Pancreas (tissue), 10 donors: ENCODE measurements around the gene SESN1. TPM values are rescaled to one million over a fixed set of nuclear protein-coding genes. Genes with fewer than 3 reads are reported as not detected.
A peak's percentile ranks its signal among the peaks of the same experiment; 100 is the strongest.

Experiments used
- ATAC-seq, 4 donors: fragments of 200-7000 bp; cut with Tn5 transposase; one replicate each; pipeline versions ENCODE4 v1.8.0 to v1.9.1; 2020; ENCODE audit warnings: mild to moderate bottlenecking in 4 of 4, moderate library complexity in 4 of 4
- DNase-seq, 6 donors: peaks; one replicate each; pipeline ENCODE4 v3.0.0-alpha.2; 2020
- FAIRE-seq: peaks from 2 replicates; lab custom pipeline; 2012; peaks lifted over from hg19 to GRCh38; lab: Jason Lieb, UNC
- H3K27ac ChIP-seq, 4 donors: fragments of 200-600 bp; sonication (generic); 1 replicate in 3 of 4; 2 replicates in 1 of 4; pipeline versions ENCODE4 v1.5.0 to v1.8.0; 2020
- H3K27me3 ChIP-seq, 4 donors: fragments of 200-600 bp; one replicate each; pipeline ENCODE4 v1.8.0; 2021
- H3K36me3 ChIP-seq, 3 donors: fragments of 200-600 bp; sonication (generic) in 1 of 3; one replicate each; pipeline versions ENCODE4 v1.5.0 to v1.8.0; 2020 to 2021
- H3K4me1 ChIP-seq, 3 donors: fragments of 200-600 bp; one replicate each; pipeline ENCODE4 v1.8.0; 2021
- H3K4me3 ChIP-seq, 4 donors: fragments of 200-600 bp; sonication (generic) in 2 of 4; one replicate each; pipeline versions ENCODE4 v1.5.0 to v1.8.0; 2020 to 2021
- H3K9me3 ChIP-seq, 4 donors: fragments of 200-600 bp; one replicate each; pipeline ENCODE4 v1.8.0; 2021
- WGBS, 2 donors: extraction: QIAGEN DNeasy Blood & Tissue Kit; methylation state at CpG; one replicate each; pipeline ENCODE4 v1.1.7; 2013; 5-methylcytosine and 5-hydroxymethylcytosine counted together
- intact Hi-C, 3 donors: fragments of 100-400 bp; cut with DNase I; formaldehyde crosslinking; loops; one replicate each; pipeline versions ENCODE4 v1.11.1 to v1.14.2; 2022
- polyA plus RNA-seq, 2 donors: library from polyadenylated mRNA; stranded (reverse); fragments of 200-250 nt; gene quantifications; one replicate each; pipeline ENCODE4 v1.2.3, GENCODE V29; 2013
- total RNA-seq, 6 donors: library from RNA; stranded (reverse); fragmentation: NEBNext Ultra II Directional in 4 of 6; extraction: Animal tissue kit (Norgen Biotek cat#: 25700) in 4 of 6; gene quantifications; one replicate each; pipeline versions ENCODE4 v1.2.1 to v1.2.4, GENCODE V29; 2021 to 2023
- TF ChIP-seq, protein P1 (sequence below), 4 donors: fragments of 200-600 bp; sonication (generic) in 3 of 4; IDR thresholded peaks; one replicate each; pipeline versions ENCODE4 v1.5.0 to v1.8.0; 2021; ENCODE audit warnings: antibody characterized with exemption in 4 of 4
- donor health status: healthy with polysubstance abuse.
- donor health status: DM: no; HTN: no; CAD: no; lungs with moderate emphysema.
- donor health status: DM: no; HTN: no; CAD: no.
- donor health status: control.
- donor health status: control.
- donor health status: Bipolar disorder and iron deficiency.
- donor health status: DM: yes; HTN: yes; CAD: no.
- donor health status: DM: no; HTN: no; CAD: no.
- donor health status: DM: no; HTN: no; CAD: no.
- donor health status: DM: yes; HTN: yes; CAD: no.

The SESN1 gene
- total and polyA plus RNA-seq, 8 donors = 8.5 to 22.4 (median 16.8) TPM

DNA sequence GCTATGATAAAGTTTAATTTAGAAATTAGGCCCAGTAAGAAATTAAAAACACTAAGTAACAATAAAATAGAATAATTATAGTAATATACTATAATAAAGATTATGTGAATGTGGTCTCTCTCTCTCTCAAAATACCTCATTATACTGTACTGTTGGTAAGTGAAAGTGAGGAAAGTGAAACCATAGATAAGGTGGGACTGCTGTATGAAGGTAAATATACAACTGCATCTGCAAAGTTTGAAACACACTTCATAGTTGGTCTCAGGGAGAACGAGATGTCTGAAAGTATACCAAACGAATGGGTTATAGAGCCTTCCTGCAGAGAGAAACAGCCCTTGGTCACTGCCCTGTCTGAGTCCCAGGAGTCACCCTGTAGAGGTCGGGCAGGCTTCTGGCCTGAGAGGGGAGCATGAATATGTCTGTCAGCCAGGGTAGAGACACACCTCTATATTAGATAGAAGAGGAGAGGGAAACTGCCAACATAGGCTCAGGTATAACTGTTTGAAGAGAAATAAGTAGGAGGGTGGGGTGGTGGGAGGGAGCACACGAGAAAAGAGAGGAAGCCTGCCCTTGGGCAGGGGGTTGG lies 31.8 kb downstream of the SESN1 start:
- no peak for FAIRE-seq
- Histone ChIP-seq H3K4me1 (peaks cover 18 to 38% (median 22%) of the 10 kb centered on the region in 3 donors), H3K9me3 (no peaks in the 10 kb centered on the region), H3K36me3 (no peaks in the 10 kb centered on the region), H3K4me3 (no peak overlapping the region), H3K27ac (no peak overlapping the region), H3K27me3 (no peaks in the 10 kb centered on the region)
- DNase-seq = no peak
- TF ChIP-seq, protein P1, sequence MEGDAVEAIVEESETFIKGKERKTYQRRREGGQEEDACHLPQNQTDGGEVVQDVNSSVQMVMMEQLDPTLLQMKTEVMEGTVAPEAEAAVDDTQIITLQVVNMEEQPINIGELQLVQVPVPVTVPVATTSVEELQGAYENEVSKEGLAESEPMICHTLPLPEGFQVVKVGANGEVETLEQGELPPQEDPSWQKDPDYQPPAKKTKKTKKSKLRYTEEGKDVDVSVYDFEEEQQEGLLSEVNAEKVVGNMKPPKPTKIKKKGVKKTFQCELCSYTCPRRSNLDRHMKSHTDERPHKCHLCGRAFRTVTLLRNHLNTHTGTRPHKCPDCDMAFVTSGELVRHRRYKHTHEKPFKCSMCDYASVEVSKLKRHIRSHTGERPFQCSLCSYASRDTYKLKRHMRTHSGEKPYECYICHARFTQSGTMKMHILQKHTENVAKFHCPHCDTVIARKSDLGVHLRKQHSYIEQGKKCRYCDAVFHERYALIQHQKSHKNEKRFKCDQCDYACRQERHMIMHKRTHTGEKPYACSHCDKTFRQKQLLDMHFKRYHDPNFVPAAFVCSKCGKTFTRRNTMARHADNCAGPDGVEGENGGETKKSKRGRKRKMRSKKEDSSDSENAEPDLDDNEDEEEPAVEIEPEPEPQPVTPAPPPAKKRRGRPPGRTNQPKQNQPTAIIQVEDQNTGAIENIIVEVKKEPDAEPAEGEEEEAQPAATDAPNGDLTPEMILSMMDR (IDR thresholded peaks at IDR 0.05) = no peak
- WGBS, 2 donors = 61 to 64% methylated on average over 4 of the region's 4 CpGs
- ATAC-seq = peak in 3 of 4 donors; percentile 13 to 54 (median 52)
- intact Hi-C loops = loop anchor here in 1 of 3 donors (10.0 kb wide), 1 partner anchor 528 kb away; no protein-coding TSS in a partner anchor

- peaks cover 18 to 38% (median 22%) of the 10 kb centered on the region in 3 donors for H3K4me1 ChIP-seq
- H3K9me3 ChIP-seq = no peaks in the 10 kb centered on the region
- no peak for FAIRE-seq
- no peaks in the 10 kb centered on the region for H3K27me3 ChIP-seq
- intact Hi-C loops = loop anchor here in 1 of 3 donors (10.0 kb wide), 1 partner anchor 527 kb away; no protein-coding TSS in a partner anchor
- H3K27ac ChIP-seq = no peak overlapping the region
- ATAC-seq = no peak
- H3K4me3 ChIP-seq = no peak overlapping the region
- TF ChIP-seq, protein P1 (IDR thresholded peaks at IDR 0.05) = no peak
- 82 to 96% methylated on average over 5 of the region's 5 CpGs for WGBS, 2 donors
- no peaks in the 10 kb centered on the region for H3K36me3 ChIP-seq
- DNase-seq = no peak
Measured at GRCh38 chr6:109062216-109062615, 32.4 kb downstream of the SESN1 start.

- 48 to 59% methylated on average over 2 of the region's 2 CpGs for WGBS, 2 donors
- Histone ChIP-seq H3K4me1 (peaks cover 18 to 38% (median 22%) of the 10 kb centered on the region in 3 donors), H3K27ac (peak overlapping the region in 2 of 4 donors; percentile 68 to 76), H3K27me3 (no peaks in the 10 kb centered on the region), H3K36me3 (no peaks in the 10 kb centered on the region), H3K9me3 (no peaks in the 10 kb centered on the region), H3K4me3 (no peak overlapping the region)
- TF ChIP-seq, protein P1 (IDR thresholded peaks at IDR 0.05) = no peak
- FAIRE-seq = no peak
- no peak for DNase-seq
- intact Hi-C loops = loop anchor here in 1 of 3 donors (10.0 kb wide), 1 partner anchor 526 kb away; no protein-coding TSS in a partner anchor
- no peak for ATAC-seq
Measured at GRCh38 chr6:109060571-109060970, 34.1 kb downstream of the SESN1 start.

DNA sequence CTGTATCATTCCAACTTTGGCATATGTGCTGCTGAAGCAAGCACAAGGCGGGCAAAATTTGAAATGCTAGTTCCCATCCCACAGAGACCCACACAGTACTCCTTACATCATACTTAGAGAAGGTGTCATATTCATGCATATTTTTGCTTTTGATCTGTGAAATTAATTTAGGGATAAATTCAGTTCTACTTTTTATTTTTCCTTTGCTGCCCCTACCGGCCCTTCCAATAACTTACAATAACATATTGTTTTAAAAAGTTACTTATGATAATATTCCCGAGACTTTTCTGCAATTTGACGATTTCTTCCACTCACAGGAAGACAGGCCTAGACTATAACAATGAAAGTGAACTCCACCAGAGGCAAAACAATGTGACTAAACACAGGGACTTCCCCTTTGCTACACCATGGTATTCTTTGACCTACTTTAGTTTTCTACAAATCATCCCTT lies 35.0 kb downstream of the SESN1 start:
- 21 to 32% methylated on average over 4 of the region's 4 CpGs for WGBS, 2 donors
- TF ChIP-seq, protein P1 (IDR thresholded peaks at IDR 0.05) = peak in 1 of 4 donors; percentile 11
- Histone ChIP-seq H3K4me1 (peaks cover 18 to 38% (median 22%) of the 10 kb centered on the region in 3 donors), H3K27ac (peak overlapping the region; percentile 4 to 76 (median 58)), H3K36me3 (no peaks in the 10 kb centered on the region), H3K4me3 (no peak overlapping the region), H3K27me3 (no peaks in the 10 kb centered on the region), H3K9me3 (no peaks in the 10 kb centered on the region)
- peak; percentile 69 to 85 (median 80) for ATAC-seq
- FAIRE-seq = peak; percentile 54
- intact Hi-C loops = loop anchor here in 1 of 3 donors (10.0 kb wide), 1 partner anchor 525 kb away; no protein-coding TSS in a partner anchor
- DNase-seq = no peak

DNA sequence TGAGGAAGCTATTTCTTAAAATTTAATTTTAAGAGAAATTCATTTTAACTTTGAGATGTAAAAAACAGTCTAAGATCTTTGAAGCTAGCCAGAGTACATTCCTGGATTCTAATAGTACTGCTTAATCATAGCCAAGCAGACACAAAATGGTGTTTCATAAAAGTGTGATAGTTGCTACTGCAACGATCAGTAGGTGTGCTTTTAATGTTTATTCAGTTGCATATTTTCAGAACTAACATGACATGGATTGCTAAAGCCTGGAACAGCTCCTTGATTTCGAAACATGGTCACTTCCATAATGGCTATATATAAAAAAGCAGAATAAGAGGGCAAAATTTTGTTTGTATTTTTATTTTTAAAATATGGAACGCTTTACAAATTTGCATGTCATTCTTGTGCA lies 35.5 kb downstream of the SESN1 start:
- DNase-seq (no peak), FAIRE-seq (peak; percentile 26), ATAC-seq (peak; percentile 84 to 92 (median 87))
- 7 to 10% methylated on average over 3 of the region's 3 CpGs for WGBS, 2 donors
- peaks cover 18 to 38% (median 22%) of the 10 kb centered on the region in 3 donors for H3K4me1 ChIP-seq
- no peaks in the 10 kb centered on the region for H3K9me3 ChIP-seq
- H3K27ac ChIP-seq = peak overlapping the region; percentile 4 to 76 (median 58)
- intact Hi-C loops = no loop called here
- no peak overlapping the region for H3K4me3 ChIP-seq
- H3K36me3 ChIP-seq = no peaks in the 10 kb centered on the region
- TF ChIP-seq, protein P1 (IDR thresholded peaks at IDR 0.05) = no peak
- no peaks in the 10 kb centered on the region for H3K27me3 ChIP-seq
